Upper lobe of left lung (tissue), 6 donors: ENCODE results near the gene DYSF. TPM values are rescaled to one million over a fixed set of nuclear protein-coding genes. Genes with fewer than 3 reads are reported as not detected.

Experiments used
- ATAC-seq, 2 donors: fragments of 200-7000 bp; cut with Tn5 transposase; one replicate each; pipeline ENCODE4 v1.9.1; 2022; ENCODE audit warnings: mild to moderate bottlenecking in 2 of 2, moderate library complexity in 2 of 2; ENCODE audit not compliant: low FRiP score in 2 of 2
- DNase-seq, 2 donors: peaks; one replicate each; pipeline ENCODE4 v3.0.0-alpha.2; 2019 to 2020
- H3K27ac ChIP-seq, 4 donors: fragments of 200-600 bp; sonication (generic); one replicate each; pipeline ENCODE4 v1.5.1; 2016 to 2019
- H3K27me3 ChIP-seq, 4 donors: fragments of 200-600 bp; sonication (generic); one replicate each; pipeline ENCODE4 v1.5.1; 2017 to 2019
- H3K36me3 ChIP-seq, 4 donors: fragments of 200-600 bp; sonication (generic); one replicate each; pipeline ENCODE4 v1.5.1; 2016 to 2019
- H3K4me1 ChIP-seq, 4 donors: fragments of 200-600 bp; sonication (generic); one replicate each; pipeline ENCODE4 v1.5.1; 2018 to 2019
- H3K4me3 ChIP-seq, 4 donors: fragments of 200-600 bp; sonication (generic); one replicate each; pipeline ENCODE4 v1.5.1; 2017 to 2019; ENCODE audit warnings: mild to moderate bottlenecking in 2 of 4, moderate library complexity in 1 of 4
- H3K9me3 ChIP-seq, 4 donors: fragments of 200-600 bp; sonication (generic); one replicate each; pipeline ENCODE4 v1.5.1; 2018 to 2019
- CTCF ChIP-seq, 6 experiments: fragments of 450-650 bp in 4 of 6; fragments of 200-600 bp in 2 of 6; sonication (generic) in 2 of 6; IDR thresholded peaks; one replicate each; pipeline ENCODE4 v1.5.1; 2016 to 2019; ENCODE audit warnings: antibody characterized with exemption in 6 of 6
- EP300 ChIP-seq, 4 donors: sonication (generic); formaldehyde crosslinking; IDR thresholded peaks; one replicate each; pipeline ENCODE4 v1.5.1; 2017; ENCODE audit warnings: antibody characterized with exemption in 4 of 4, control low read depth in 2 of 4
- POLR2A ChIP-seq, 4 donors: fragments of 450-650 bp; IDR thresholded peaks; one replicate each; pipeline ENCODE4 v1.5.1; 2016 to 2017; ENCODE audit warnings: antibody characterized with exemption in 4 of 4, mild to moderate bottlenecking in 2 of 4
- POLR2AphosphoS5 ChIP-seq, 2 donors: sonication (generic); formaldehyde crosslinking; IDR thresholded peaks; one replicate each; pipeline ENCODE4 v1.5.1; 2017; ENCODE audit warnings: antibody characterized with exemption in 2 of 2
- WGBS, 2 donors: methylation state at CpG; one replicate each; pipeline ENCODE4 v1.1.5; 2017 to 2018; 5-methylcytosine and 5-hydroxymethylcytosine counted together
- total RNA-seq, 6 donors: library from RNA; depleted of rRNA in 4 of 6; stranded (reverse); fragments of >200 nt in 4 of 6; gene quantifications; one replicate each; pipeline versions ENCODE4 v1.1.0 to v1.2.1, GENCODE V29; 2016 to 2021
- donor health status: DM: no; HTN: no; CAD: no; lungs with moderate emphysema.
- donor health status: DM: no; HTN: yes; CAD: no; lungs with severe emphysema.

The DYSF gene
- total RNA-seq, 6 donors from 2014 or later, result 17.5 to 72.7 (median 42.7) TPM

- ATAC-seq (no peak), DNase-seq (no peak)
- no peak for TF ChIP-seq POLR2A (IDR thresholded peaks at IDR 0.05)
- TF ChIP-seq POLR2AphosphoS5 (IDR thresholded peaks at IDR 0.05), result no peak
- TF ChIP-seq CTCF (IDR thresholded peaks at IDR 0.05), result no peak
- no peak for TF ChIP-seq EP300 (IDR thresholded peaks at IDR 0.05)
- H3K4me3 ChIP-seq, result no peak overlapping the region
- 97 to 99% methylated on average over 4 to 7 of the region's 7 CpGs for WGBS, 2 donors
- H3K27me3 ChIP-seq, result no peaks in the 10 kb centered on the region
- no peak overlapping the region for H3K27ac ChIP-seq
- peaks cover 0 to 68% (median 7%) of the 10 kb centered on the region in 4 donors for H3K36me3 ChIP-seq
- no peaks in the 10 kb centered on the region for H3K4me1 ChIP-seq
- no peaks in the 10 kb centered on the region for H3K9me3 ChIP-seq
These were observed 111.4 kb downstream of the DYSF start for GRCh38 chr2:71564790-71565189.

GRCh38 chr2:71566372-71566771, 113.0 kb downstream of the DYSF start:
- Histone ChIP-seq H3K9me3 (no peaks in the 10 kb centered on the region), H3K4me1 (no peaks in the 10 kb centered on the region), H3K36me3 (peaks cover 0 to 77% (median 17%) of the 10 kb centered on the region in 4 donors), H3K4me3 (no peak overlapping the region), H3K27ac (no peak overlapping the region), H3K27me3 (no peaks in the 10 kb centered on the region)
- DNase-seq (no peak), ATAC-seq (no peak)
- WGBS, 2 donors, result 71 to 74% methylated on average over 9 of the region's 9 CpGs
- TF ChIP-seq CTCF (IDR thresholded peaks at IDR 0.05), result no peak
- TF ChIP-seq EP300 (IDR thresholded peaks at IDR 0.05), result no peak
- no peak for TF ChIP-seq POLR2A (IDR thresholded peaks at IDR 0.05)
- TF ChIP-seq POLR2AphosphoS5 (IDR thresholded peaks at IDR 0.05), result no peak

- WGBS, 2 donors, result 90 to 93% methylated on average over 3 to 9 of the region's 9 CpGs
- Histone ChIP-seq H3K4me1 (no peaks in the 10 kb centered on the region), H3K27me3 (no peaks in the 10 kb centered on the region), H3K9me3 (no peaks in the 10 kb centered on the region), H3K36me3 (peaks cover 0 to 77% (median 23%) of the 10 kb centered on the region in 4 donors), H3K27ac (no peak overlapping the region), H3K4me3 (no peak overlapping the region)
- ATAC-seq (no peak), DNase-seq (no peak)
- no peak for TF ChIP-seq POLR2A (IDR thresholded peaks at IDR 0.05)
- TF ChIP-seq CTCF (IDR thresholded peaks at IDR 0.05), result no peak
- TF ChIP-seq POLR2AphosphoS5 (IDR thresholded peaks at IDR 0.05), result no peak
- no peak for TF ChIP-seq EP300 (IDR thresholded peaks at IDR 0.05)
These were observed 114.3 kb downstream of the DYSF start for GRCh38 chr2:71567625-71568024.

- H3K36me3 ChIP-seq, result peaks cover 0 to 76% (median 24%) of the 10 kb centered on the region in 4 donors
- TF ChIP-seq CTCF (IDR thresholded peaks at IDR 0.05) (no peak), POLR2A (IDR thresholded peaks at IDR 0.05) (no peak), POLR2AphosphoS5 (IDR thresholded peaks at IDR 0.05) (no peak), EP300 (IDR thresholded peaks at IDR 0.05) (no peak)
- no peaks in the 10 kb centered on the region for H3K4me1 ChIP-seq
- ATAC-seq, result no peak
- H3K9me3 ChIP-seq, result no peaks in the 10 kb centered on the region
- no peak overlapping the region for H3K27ac ChIP-seq
- no peak overlapping the region for H3K4me3 ChIP-seq
- H3K27me3 ChIP-seq, result no peaks in the 10 kb centered on the region
- 86 to 93% methylated on average over 8 to 14 of the region's 14 CpGs for WGBS, 2 donors
- no peak for DNase-seq
These were observed 114.7 kb downstream of the DYSF start for GRCh38 chr2:71568103-71568502.

- WGBS, 2 donors, result 95 to 98% methylated on average over 10 of the region's 10 CpGs
These were observed 117.2 kb downstream of the DYSF start for GRCh38 chr2:71570511-71570910.

More at GRCh38 chr2:71570511-71570910, 117.2 kb downstream of the DYSF start:
- H3K9me3 ChIP-seq, result no peaks in the 10 kb centered on the region
- no peaks in the 10 kb centered on the region for H3K4me1 ChIP-seq
- H3K27me3 ChIP-seq, result no peaks in the 10 kb centered on the region
- H3K4me3 ChIP-seq, result no peak overlapping the region
- DNase-seq, result no peak
- H3K27ac ChIP-seq, result no peak overlapping the region
- no peak for ATAC-seq
- TF ChIP-seq POLR2AphosphoS5 (IDR thresholded peaks at IDR 0.05) (no peak), CTCF (IDR thresholded peaks at IDR 0.05) (no peak), EP300 (IDR thresholded peaks at IDR 0.05) (no peak), POLR2A (IDR thresholded peaks at IDR 0.05) (no peak)
- peaks cover 0 to 73% (median 27%) of the 10 kb centered on the region in 4 donors for H3K36me3 ChIP-seq
